GM15510 (cell line): Measurements from ENCODE around the gene DCDC2C.

Experiments
- POLR2A ChIP-seq: IDR thresholded peaks from 3 replicates; pipeline ENCODE4 v1.6.1; 2011; ENCODE audit warnings: borderline replicate concordance; ENCODE audit not compliant: insufficient read length; ENCODE audit errors: extremely low read depth

Gene DCDC2C

DNA sequence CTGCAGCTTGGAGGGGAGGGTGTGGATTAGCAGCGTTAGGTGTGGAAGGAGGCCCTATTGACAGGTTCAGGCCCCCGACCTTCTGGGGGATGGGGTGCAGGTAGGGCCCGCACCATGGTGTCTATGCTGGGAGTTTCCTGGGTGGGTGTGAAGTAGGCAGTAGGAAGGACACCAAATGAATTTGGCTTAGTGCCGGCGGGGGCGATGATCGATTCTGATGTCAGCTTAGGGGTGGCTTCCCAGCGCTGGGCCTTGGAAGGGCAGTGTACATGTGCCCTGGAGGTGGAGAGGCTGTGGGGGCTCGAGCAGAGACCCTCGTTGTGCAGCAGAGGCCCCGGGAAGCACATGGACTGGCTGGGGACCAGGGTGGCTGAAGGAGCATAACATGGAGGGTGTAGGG, 21.6 kb downstream of the DCDC2C start:
- TF ChIP-seq POLR2A = no peak

DNA sequence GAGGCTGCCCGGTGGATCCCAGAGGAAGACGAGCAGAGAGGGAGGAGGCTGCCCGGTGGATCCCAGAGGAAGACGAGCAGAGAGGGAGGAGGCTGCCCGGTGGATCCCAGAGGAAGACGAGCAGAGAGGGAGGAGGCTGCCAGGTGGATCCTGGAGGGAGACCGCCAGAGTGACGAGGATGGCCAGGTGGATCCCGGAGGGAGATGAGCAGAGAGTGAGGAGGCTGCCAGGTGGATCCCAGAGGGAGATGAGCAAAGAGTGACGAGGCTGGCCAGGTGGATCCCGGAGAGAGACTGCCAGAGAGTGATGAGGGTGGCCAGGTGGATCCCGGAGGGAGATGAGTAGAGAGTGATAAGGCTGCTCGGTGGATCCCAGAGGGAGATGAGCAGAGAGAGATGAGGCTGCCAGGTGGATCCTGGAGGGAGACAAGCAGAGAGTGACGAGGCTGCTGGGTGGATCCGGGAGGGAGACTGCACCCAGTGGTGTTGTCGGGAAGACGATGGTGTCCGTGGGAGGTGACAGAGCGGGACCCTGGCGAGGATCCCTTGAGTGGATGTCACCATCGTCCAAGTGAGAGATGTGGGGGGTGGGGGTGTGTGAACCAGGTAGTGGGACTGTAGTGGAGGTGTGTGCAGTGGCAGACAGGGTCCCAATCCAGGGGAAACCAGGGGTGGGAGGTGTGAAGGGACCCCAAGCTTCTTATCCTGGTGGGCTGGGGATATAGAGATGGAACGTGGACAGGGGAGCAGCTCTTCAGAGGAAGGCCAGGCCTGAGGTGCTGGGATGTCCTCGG, 22.3 kb downstream of the DCDC2C start:
- TF ChIP-seq POLR2A = no peak

DNA sequence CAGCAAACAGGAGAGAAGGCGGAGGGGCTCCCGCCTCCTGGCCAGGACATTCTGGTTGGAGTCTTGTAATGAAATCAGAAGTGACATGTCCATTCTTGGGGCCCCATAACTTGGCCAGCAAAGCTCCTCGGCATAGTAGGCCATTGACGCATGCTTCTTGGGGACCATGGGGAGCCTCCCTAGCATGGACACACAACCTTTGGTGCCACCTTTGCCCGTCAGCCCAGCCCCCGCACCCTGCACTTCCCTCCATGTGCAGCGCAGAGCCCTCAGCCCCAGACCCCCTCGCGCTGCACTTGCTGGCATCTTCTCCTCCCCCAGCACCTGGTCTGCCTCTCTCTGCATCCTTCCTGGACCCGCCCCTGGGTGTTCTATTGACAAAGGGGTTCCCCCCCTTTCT, 23.1 kb downstream of the DCDC2C start:
- no peak for TF ChIP-seq POLR2A

DNA sequence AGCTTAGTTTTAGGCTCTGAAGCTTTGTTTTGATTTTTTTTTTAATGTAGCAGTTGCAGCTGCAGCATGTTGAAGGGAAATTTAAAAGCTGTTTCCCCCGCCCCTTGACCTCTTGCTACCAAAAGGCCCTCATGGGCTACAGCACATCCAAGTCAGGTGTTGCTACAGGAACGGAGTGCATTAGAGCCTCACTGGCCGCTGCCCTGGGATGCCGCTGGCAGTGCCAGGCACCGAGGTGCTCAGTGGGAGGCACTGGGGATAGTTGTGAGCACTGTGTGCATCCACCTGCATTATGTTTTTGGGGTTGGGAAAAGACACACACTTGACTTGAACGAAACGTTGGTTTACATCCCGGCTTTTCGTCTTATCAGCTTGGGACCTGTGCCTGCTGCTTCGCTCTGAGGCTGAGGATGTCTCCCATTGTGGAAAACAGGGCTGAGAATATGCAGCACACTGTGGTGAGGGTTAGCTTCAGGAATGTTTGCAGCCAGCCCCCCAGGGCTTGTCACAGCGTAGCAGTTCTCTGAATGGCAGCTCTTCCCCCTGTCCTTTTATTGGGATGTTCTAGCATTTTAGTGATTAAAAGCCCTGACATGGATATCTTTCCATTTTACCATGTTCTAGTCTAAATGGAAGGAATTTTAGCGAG, 24.1 kb downstream of the DCDC2C start:
- no peak for TF ChIP-seq POLR2A

DNA sequence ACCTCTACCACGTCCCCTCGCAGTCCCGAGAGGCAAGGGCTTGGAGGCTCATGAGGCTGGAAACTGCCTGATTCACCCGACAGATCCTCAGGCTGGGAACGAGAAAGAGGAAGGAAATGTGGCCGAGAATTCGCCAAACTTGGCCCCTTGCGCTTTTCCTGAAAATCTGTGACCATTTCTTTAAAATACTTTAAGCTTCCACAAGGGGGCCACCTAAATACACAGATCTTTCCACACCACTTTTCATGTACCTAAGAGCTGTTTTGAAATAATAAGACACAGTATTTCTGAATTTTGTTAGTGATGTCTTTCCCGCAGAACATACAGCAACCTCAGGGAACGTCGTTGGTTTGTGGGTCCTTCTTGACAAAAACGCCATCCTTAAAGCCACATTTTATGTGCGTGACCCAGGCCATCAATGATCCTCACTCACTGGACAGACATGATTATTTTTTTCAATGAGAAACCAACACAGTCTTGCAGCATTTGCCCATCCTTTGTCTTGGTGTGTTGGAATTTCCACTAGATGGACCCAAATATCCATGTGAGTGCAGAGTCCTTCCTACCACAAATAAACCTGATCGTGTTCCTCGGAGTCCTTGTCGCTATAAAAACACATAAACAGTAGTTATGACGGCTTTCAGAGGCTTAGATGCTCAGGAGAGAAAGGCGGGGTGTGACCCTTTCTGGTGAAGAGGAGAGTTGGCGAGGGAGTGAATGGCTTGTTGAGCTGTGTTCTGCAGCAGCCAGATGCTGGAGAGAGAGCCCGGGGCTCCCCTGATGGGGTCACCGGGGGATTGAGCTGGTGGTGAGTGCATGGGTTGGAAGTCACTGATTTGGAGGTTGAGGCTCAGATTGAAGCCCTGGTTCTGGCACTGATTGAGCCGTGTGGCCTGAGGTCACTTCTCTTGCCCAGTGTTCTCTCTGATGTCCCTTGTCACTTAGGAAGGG, 25.0 kb downstream of the DCDC2C start:
- TF ChIP-seq POLR2A = no peak

DNA sequence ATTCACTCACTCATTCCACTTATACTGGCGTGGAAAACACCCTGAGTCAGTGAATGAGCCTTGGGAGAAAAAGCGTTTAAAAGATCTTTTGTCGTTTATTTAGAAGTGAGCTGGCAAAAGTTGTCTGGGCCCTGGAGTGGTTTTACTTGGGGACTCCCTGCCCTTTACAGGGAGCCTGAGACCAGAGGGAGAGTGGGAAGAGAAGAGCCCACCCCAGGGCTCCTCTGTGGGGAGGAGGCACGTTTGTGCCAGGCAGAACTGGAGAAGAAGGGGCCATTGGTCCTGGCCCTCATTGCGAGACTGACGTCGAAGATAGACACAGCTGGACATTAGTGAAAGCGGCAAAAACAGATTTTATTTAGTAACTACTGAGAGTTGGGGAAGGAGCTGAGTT, 25.7 kb downstream of the DCDC2C start:
- TF ChIP-seq POLR2A = no peak

DNA sequence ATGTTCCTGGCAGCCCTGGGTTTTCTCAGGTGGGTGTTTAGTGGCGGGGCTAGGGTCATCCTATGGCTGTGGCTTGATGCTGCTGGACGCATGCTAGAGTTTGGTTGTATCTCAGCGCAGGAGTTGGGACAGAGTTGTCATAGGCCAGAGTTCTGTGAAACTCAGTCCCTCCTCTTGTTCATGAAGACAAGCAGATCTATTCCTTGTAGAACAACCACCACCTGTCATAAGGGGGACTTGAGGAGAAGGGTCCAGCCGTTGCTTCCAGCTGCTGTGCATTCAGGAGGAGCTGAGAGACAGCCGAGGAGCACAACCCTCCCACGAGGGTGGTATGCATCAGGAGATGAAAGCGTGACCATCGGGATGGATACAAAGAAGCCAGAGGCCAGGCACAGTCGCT, 26.4 kb downstream of the DCDC2C start:
- no peak for TF ChIP-seq POLR2A

DNA sequence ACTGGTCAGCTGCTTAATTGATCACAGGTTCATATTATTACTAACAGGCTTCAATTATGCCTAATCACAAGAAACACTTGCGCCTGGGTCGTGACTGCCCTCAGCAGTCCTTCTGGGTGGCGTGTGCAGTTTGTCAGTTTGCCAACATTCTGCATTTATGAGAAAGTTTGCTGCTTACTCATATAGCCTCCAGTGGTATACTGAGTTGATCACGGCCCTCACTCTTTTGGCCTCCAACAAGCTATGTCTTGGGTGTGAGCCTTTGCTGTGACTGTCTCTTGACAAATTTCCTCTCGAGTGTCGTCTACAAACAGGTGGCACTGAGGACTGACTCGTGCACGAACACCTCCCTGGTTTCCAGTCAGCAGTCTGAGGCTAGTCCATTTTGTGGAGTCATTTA, 27.3 kb downstream of the DCDC2C start:
- TF ChIP-seq POLR2A = no peak

DNA sequence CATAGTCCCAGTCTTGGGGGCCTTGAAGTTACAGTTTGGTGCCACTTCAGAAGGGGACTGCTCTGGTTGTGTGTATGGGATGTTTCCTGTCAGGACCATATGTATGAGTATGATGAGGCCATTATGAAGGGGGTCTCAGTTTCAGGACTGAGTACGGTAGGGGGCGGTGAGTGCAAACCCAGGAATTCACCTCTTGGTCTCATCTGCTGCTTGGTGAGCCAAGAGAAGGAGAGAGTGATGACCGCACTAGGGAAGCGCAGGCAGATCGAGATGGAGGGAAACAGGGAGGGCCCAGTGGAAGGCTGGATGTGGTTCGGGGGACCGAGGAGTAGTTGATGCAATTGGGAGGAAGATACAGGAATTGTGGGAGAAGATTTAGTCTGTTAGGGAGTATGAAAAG, 28.5 kb downstream of the DCDC2C start:
- no peak for TF ChIP-seq POLR2A

DNA sequence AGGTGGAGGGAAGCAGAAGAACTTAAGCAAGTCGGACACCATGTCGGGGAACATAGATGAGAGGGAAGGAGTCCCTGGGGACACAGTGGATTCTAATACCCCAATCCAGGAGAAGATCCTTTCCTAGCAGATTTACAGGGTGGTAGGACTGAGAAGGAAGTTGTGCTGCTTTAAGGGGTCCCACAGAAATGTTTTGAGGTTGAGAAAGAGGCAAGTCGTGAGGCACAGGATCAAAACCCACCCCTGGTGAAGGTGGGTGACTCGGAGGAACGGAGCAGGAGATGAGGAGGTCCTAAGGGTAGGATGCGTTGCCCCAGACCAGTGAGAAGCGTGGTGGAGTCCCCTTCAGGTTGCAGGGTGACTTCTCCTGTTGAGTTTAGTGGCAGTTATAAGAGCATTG, 32.7 kb downstream of the DCDC2C start:
- TF ChIP-seq POLR2A = no peak

DNA sequence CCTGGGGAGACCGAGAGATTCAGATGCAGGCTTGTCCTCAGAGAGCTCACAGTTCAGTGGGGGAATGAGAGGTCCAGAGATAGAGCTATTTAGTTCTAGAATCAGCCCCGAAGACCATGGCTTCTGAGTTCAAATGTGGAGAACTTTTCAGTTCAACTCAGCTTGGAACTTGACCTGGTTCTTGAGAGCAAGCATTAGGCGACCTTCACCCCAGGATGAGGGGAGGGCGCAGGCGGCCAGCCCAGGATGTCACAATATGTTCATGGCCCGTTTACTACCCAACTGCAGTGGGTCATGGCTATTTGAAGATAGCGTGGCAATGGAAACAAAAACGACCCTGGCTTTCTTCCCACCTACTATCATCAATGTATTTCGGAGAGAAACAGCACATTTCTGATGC, 33.8 kb downstream of the DCDC2C start:
- TF ChIP-seq POLR2A = no peak

DNA sequence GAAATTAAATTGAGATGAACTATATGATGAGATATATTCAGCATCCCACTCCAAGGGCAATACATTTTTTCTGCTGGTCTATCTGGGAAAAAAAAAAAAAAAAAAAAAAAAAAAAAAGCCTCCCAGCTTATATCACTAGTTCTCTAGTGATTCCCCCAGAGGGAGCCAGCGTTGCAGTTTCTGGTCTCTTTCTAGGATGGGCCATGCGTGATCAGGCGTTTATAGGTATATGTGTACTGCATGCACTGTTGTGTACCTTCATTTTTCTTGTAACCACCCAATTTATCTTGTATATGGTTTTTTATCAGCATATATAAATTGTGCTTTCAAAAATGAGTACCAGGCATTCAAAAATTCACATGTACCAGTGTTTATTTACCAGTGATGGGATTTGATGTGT, 35.1 kb downstream of the DCDC2C start:
- no peak for TF ChIP-seq POLR2A

DNA sequence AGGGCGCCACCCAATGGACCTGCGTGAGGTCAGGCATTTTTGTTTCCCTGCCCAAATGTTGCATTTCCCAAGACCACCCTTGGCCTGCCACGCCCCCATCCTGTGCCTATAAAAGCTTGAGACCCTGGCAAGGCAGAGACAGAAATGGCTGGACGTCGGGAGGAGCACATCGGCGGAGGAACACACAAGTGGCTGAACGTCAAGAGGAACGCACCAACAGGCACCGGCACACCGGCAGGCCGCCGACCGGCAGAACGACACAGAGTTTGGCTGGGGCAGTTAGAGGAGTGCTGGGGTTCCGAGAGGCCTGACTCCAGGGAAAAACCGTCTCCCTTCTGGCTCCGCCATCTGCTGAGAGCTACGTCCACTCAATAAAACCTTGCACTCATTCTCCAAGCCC, 35.9 kb downstream of the DCDC2C start:
- no peak for TF ChIP-seq POLR2A

DNA sequence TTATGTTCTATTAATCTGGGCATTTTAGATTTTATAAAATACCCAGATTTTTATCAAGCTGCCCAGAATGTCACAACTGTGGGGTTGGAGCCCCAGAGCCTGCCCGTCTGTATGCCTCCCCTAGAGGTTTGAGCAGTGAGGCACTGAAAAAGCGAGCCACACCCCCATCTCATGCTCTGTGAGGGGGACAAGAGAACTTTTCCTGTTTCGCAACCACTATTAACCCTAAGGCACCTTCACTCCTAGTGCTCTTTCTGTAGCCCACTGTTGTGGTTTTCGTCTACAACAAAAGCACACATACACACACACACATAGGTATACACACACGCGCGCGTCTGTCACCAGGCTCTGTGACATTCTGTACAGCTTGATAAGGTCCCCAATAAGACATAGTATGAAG, 38.0 kb downstream of the DCDC2C start:
- no peak for TF ChIP-seq POLR2A
